Neural progenitor cell (in vitro differentiated cells): ENCODE data around the gene JOSD1. TPM values are rescaled to one million over a fixed set of nuclear protein-coding genes. Genes with fewer than 3 reads are reported as not detected.

Experiments used
- DNase-seq: peaks from one replicate; pipeline ENCODE4 v3.0.0-alpha.2; 2016; ENCODE audit warnings: low spot score
- H2AFZ ChIP-seq: fragments of 200-600 bp; sonication (generic); replicated peaks from 2 replicates; pipeline ENCODE4 v1.6.1; 2016; ENCODE audit warnings: antibody characterized with exemption
- H3F3A ChIP-seq: fragments of 200-600 bp; sonication (generic); 2 replicates; pipeline ENCODE4 v1.6.1; 2016; ENCODE audit warnings: antibody characterized with exemption, low read depth
- H3K27ac ChIP-seq: fragments of 200-600 bp; sonication (generic); 2 replicates; pipeline ENCODE4 v1.5.1; 2016; ENCODE audit warnings: mild to moderate bottlenecking
- H3K27me3 ChIP-seq: fragments of 200-600 bp; sonication (generic); 2 replicates; pipeline ENCODE4 v1.6.1; 2016; ENCODE audit warnings: mild to moderate bottlenecking, moderate library complexity
- H3K36me3 ChIP-seq: fragments of 200-600 bp; sonication (generic); 2 replicates; pipeline ENCODE4 v1.5.1; 2016
- H3K4me1 ChIP-seq: fragments of 200-600 bp; sonication (generic); 2 replicates; pipeline ENCODE4 v1.6.1; 2016; ENCODE audit warnings: mixed run types
- H3K4me2 ChIP-seq: fragments of 200-600 bp; sonication (generic); 2 replicates; pipeline ENCODE4 v1.6.1; 2016
- H3K4me3 ChIP-seq: fragments of 200-600 bp; sonication (generic); 2 replicates; pipeline ENCODE4 v1.5.1; 2016
- H3K79me2 ChIP-seq: fragments of 200-600 bp; sonication (generic); 2 replicates; pipeline ENCODE4 v1.6.1; 2016; ENCODE audit warnings: low read depth
- H3K9ac ChIP-seq: fragments of 200-600 bp; sonication (generic); 2 replicates; pipeline ENCODE4 v1.6.1; 2016
- H3K9me3 ChIP-seq: fragments of 200-600 bp; sonication (generic); 2 replicates; pipeline ENCODE4 v1.5.1; 2016; ENCODE audit warnings: low read depth
- H4K20me1 ChIP-seq: fragments of 200-600 bp; sonication (generic); 2 replicates; pipeline ENCODE4 v1.6.1; 2016; ENCODE audit warnings: low read depth
- H3K27ac Mint-ChIP-seq: 3 replicates; pipeline ENCODE4 v1.8.0; 2021; ENCODE audit warnings: mixed read lengths
- H3K27me3 Mint-ChIP-seq: 2 replicates; pipeline ENCODE4 v1.8.0; 2022; ENCODE audit warnings: low read depth, mild to moderate bottlenecking, inconsistent platforms, moderate library complexity, mixed read lengths; ENCODE audit not compliant: insufficient read depth
- H3K36me3 Mint-ChIP-seq: 3 replicates; pipeline ENCODE4 v1.8.0; 2021; ENCODE audit warnings: mixed read lengths
- H3K4me1 Mint-ChIP-seq: 3 replicates; pipeline ENCODE4 v1.8.0; 2021; ENCODE audit warnings: mixed read lengths
- H3K4me3 Mint-ChIP-seq: 3 replicates; pipeline ENCODE4 v1.8.0; 2021; ENCODE audit warnings: mild to moderate bottlenecking, moderate library complexity, mixed read lengths
- H3K9me3 Mint-ChIP-seq: 3 replicates; pipeline ENCODE4 v1.8.0; 2020; ENCODE audit warnings: mixed read lengths
- EZH2 ChIP-seq: fragments of 200-600 bp; sonication (generic); IDR thresholded peaks from 2 replicates; pipeline ENCODE4 v1.6.1; 2017; ENCODE audit warnings: antibody characterized with exemption, mild to moderate bottlenecking, moderate library complexity
- EZH2phosphoT487 ChIP-seq: fragments of 200-600 bp; sonication (generic); IDR thresholded peaks from 2 replicates; pipeline ENCODE4 v1.6.1; 2017; ENCODE audit warnings: antibody characterized with exemption
- total RNA-seq: library from RNA; depleted of rRNA; stranded (reverse); fragments of >200 nt; gene quantifications from 2 replicates; pipeline ENCODE4 v1.2.3, GENCODE V29; 2015; ENCODE audit warnings: low replicate concordance
- TF ChIP-seq, protein P1 (sequence below): fragments of 200-600 bp; sonication (generic); IDR thresholded peaks from 2 replicates; pipeline ENCODE4 v1.5.1; 2017; ENCODE audit warnings: antibody characterized with exemption, mild to moderate bottlenecking

The JOSD1 gene
- total RNA-seq, 1 donor from 2014 or later = 32.4 TPM

DNA sequence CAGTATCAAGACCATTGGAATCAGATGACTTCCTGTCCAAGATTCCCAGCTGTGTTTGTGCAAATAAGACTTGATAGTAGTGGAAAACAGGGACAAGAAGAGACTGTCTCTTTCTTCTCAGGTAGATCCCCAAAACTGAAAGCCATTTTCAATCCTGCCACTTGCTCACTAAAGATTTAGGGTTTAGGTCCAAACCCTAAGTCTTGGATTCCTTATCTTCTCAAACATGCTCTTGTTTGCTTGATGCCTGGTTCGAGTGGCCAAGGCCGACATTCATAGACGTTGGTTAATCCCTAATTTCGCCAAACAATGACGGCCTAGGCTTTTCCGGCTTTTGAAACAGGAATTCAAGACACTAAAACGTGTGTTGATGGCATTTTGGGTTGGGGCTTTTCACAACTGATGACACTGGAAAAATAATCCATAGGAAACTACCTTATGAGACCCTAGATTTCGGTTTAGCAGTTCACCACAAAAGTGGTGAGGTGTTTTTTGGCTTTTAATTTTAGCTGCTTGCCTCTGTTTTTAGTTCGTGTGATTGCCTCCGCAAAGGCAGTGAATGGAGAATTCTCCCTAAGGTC, 4.0 kb upstream of the JOSD1 start:
- no peaks in the 10 kb centered on the region for H3K9me3 ChIP-seq
- peak overlapping the region; percentile 38 for H3K27ac ChIP-seq
- H2AFZ ChIP-seq = peak overlapping the region; percentile 21
- no peaks in the 10 kb centered on the region for H3K36me3 Mint-ChIP-seq
- H3K4me1 Mint-ChIP-seq = peaks cover 47% of the 10 kb centered on the region
- peaks cover 20% of the 10 kb centered on the region for H3K27me3 Mint-ChIP-seq
- H3F3A ChIP-seq = peaks cover 23% of the 10 kb centered on the region
- no peaks in the 10 kb centered on the region for H3K9me3 Mint-ChIP-seq
- H3K9ac ChIP-seq = no peak overlapping the region
- peak overlapping the region; percentile 97 for H3K27ac Mint-ChIP-seq
- peak; percentile 51 for DNase-seq
- H3K4me1 ChIP-seq = peaks cover 20% of the 10 kb centered on the region
- H3K4me3 Mint-ChIP-seq = peak overlapping the region; percentile 84
- no peak for TF ChIP-seq EZH2
- no peak for TF ChIP-seq EZH2phosphoT487
- TF ChIP-seq, protein P1, sequence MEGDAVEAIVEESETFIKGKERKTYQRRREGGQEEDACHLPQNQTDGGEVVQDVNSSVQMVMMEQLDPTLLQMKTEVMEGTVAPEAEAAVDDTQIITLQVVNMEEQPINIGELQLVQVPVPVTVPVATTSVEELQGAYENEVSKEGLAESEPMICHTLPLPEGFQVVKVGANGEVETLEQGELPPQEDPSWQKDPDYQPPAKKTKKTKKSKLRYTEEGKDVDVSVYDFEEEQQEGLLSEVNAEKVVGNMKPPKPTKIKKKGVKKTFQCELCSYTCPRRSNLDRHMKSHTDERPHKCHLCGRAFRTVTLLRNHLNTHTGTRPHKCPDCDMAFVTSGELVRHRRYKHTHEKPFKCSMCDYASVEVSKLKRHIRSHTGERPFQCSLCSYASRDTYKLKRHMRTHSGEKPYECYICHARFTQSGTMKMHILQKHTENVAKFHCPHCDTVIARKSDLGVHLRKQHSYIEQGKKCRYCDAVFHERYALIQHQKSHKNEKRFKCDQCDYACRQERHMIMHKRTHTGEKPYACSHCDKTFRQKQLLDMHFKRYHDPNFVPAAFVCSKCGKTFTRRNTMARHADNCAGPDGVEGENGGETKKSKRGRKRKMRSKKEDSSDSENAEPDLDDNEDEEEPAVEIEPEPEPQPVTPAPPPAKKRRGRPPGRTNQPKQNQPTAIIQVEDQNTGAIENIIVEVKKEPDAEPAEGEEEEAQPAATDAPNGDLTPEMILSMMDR = no peak
- H3K79me2 ChIP-seq = peaks cover 47% of the 10 kb centered on the region
- H3K36me3 ChIP-seq = no peaks in the 10 kb centered on the region
- peaks cover 9% of the 10 kb centered on the region for H3K27me3 ChIP-seq
- H3K4me2 ChIP-seq = peak overlapping the region; percentile 71
- H4K20me1 ChIP-seq = peaks cover 40% of the 10 kb centered on the region
- peak overlapping the region; percentile 38 for H3K4me3 ChIP-seq

DNA sequence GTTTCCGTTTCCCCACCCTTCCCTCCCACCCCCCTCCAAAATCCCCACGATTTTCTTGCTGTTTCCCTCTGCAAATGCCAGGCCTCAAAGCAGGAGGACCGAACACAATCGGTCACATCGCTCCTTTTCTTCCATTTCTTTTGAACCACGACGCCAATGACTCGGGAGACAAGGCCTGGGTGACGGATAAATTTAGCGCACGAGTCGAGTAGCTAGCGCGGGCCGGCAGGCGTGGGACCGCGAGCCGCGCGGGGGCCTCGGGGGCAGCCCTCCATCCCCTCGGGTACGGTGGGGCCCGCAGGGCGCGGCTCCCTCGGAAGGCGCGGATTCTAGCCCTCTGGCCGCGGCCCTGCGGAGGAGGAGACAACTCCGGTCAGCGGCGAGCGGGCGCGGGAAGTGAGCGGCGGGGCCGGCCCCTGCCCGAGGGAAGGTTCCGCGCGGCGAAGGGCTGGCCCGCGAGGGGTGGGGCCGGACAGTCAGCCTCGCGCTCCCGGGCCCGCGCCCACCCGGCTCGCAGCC, 414 bp downstream of the JOSD1 start:
- Histone ChIP-seq H3K36me3 (no peaks in the 10 kb centered on the region), H2AFZ (peak overlapping the region; percentile 63), H3K4me1 (peaks cover 31% of the 10 kb centered on the region), H3K27ac (no peak overlapping the region), H3K4me3 (peak overlapping the region; percentile 98), H3K79me2 (peaks cover 47% of the 10 kb centered on the region), H3K27me3 (peaks cover 9% of the 10 kb centered on the region), H3K9me3 (no peaks in the 10 kb centered on the region), H3K9ac (peak overlapping the region; percentile 79), H3K4me2 (peak overlapping the region; percentile 96), H3F3A (peaks cover 23% of the 10 kb centered on the region), H4K20me1 (peaks cover 33% of the 10 kb centered on the region)
- peak overlapping the region; percentile 98 for H3K4me3 Mint-ChIP-seq
- peak; percentile 89 for DNase-seq
- peaks cover 5% of the 10 kb centered on the region for H3K36me3 Mint-ChIP-seq
- TF ChIP-seq EZH2phosphoT487 (no peak), EZH2 (no peak)
- TF ChIP-seq, protein P1 = no peak
- no peaks in the 10 kb centered on the region for H3K9me3 Mint-ChIP-seq
- H3K27ac Mint-ChIP-seq = peak overlapping the region; percentile 83
- peaks cover 16% of the 10 kb centered on the region for H3K27me3 Mint-ChIP-seq
- peaks cover 59% of the 10 kb centered on the region for H3K4me1 Mint-ChIP-seq

DNA sequence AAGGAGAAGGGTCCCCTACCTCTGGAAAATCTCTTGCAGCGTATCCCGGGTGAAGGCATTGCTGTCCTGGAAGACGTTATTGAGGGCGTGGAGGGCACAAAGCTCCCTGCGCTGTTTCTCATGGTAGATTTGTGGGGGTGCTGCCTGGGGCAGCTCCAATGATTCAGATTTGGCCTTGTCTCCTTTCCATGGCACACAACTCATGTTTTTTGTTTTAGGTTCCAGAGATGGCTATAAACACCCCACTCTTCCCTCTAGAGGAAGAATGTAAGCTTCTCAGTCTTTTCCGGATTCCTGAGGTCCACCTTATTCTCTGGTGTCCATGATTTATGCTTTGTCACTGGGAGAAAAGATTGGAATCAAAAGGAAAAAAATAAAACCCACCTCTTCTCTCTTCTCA, 959 bp downstream of the JOSD1 start:
- H4K20me1 ChIP-seq = peaks cover 33% of the 10 kb centered on the region
- Mint-ChIP-seq H3K27ac (peak overlapping the region; percentile 53), H3K4me3 (peak overlapping the region; percentile 98), H3K9me3 (no peaks in the 10 kb centered on the region), H3K4me1 (peaks cover 54% of the 10 kb centered on the region), H3K36me3 (peaks cover 6% of the 10 kb centered on the region), H3K27me3 (peaks cover 10% of the 10 kb centered on the region)
- H2AFZ ChIP-seq = no peak overlapping the region
- no peaks in the 10 kb centered on the region for H3K9me3 ChIP-seq
- peaks cover 9% of the 10 kb centered on the region for H3K27me3 ChIP-seq
- no peak overlapping the region for H3K27ac ChIP-seq
- H3K9ac ChIP-seq = peak overlapping the region; percentile 79
- peak overlapping the region; percentile 98 for H3K4me3 ChIP-seq
- DNase-seq = no peak
- H3F3A ChIP-seq = peaks cover 19% of the 10 kb centered on the region
- no peaks in the 10 kb centered on the region for H3K36me3 ChIP-seq
- peaks cover 29% of the 10 kb centered on the region for H3K4me1 ChIP-seq
- H3K79me2 ChIP-seq = peaks cover 47% of the 10 kb centered on the region
- TF ChIP-seq, protein P1 = no peak
- peak overlapping the region; percentile 96 for H3K4me2 ChIP-seq
